ENCODE measurements around the gene ADIG. TPM values are rescaled to one million over a fixed set of nuclear protein-coding genes. Genes with fewer than 3 reads are reported as not detected.
A peak's percentile ranks its signal among the peaks of the same experiment; 100 is the strongest.

ADIG gene
- total and polyA plus RNA-seq, 2 of the 13 experiments (the other 11 are each of a cell fraction or from before 2014, with no cell fraction given), result 0.15 TPM; not detected in 1

GRCh38 chr20:38604873-38605303 lies 23.9 kb downstream of the ADIG start (continued):
- TF ChIP-seq SRF (IDR thresholded peaks at IDR 0.05; ENCODE audit: low read depth, low read length), result peak; percentile 41; the same call in 1 of the 2 replicates
- peak; percentile 43; the same call in 1 of the 2 replicates for TF ChIP-seq HNF4G (IDR thresholded peaks at IDR 0.05; ENCODE audit: borderline replicate concordance, low read depth, low read length)
- TF ChIP-seq HNF4G (CRISPR knock-in tag; IDR thresholded peaks at IDR 0.05; ENCODE audit: borderline replicate concordance, low read depth), result no peak; the same call in 1 of the 2 replicates
- no peak for TF ChIP-seq DR1 (CRISPR knock-in tag; IDR thresholded peaks at IDR 0.05)
- peak; percentile 69; the same call in 1 of the 2 replicates for TF ChIP-seq HNRNPUL1 (IDR thresholded peaks at IDR 0.05; ENCODE audit: low read depth, low read length)
- TF ChIP-seq CCAR2 (optimal IDR thresholded peaks at IDR 0.05; ENCODE audit: low read depth, low read length), result no peak
- TF ChIP-seq ZFX (CRISPR knock-in tag; IDR thresholded peaks at IDR 0.05; ENCODE audit: low read depth), result 0 out of 2 replicates have a peak, but pooled peaks have one; percentile 23
- TF ChIP-seq ZNF224 (CRISPR knock-in tag; IDR thresholded peaks at IDR 0.05), result no peak
- no peak for TF ChIP-seq ZFP36 (IDR thresholded peaks at IDR 0.05; ENCODE audit: borderline replicate concordance, low read depth, low read length, partially characterized antibody)
- TF ChIP-seq AHR (CRISPR knock-in tag; IDR thresholded peaks at IDR 0.05), result peak; percentile 69; the same call in 1 of the 2 replicates
- 0 out of 2 replicates have a peak, but pooled peaks have one; percentile 44 for TF ChIP-seq ZBTB37 (CRISPR knock-in tag; IDR thresholded peaks at IDR 0.05)
- peak; percentile 97 for TF ChIP-seq JUN (CRISPR knock-in tag; IDR thresholded peaks at IDR 0.05)
- TF ChIP-seq, protein P1, sequence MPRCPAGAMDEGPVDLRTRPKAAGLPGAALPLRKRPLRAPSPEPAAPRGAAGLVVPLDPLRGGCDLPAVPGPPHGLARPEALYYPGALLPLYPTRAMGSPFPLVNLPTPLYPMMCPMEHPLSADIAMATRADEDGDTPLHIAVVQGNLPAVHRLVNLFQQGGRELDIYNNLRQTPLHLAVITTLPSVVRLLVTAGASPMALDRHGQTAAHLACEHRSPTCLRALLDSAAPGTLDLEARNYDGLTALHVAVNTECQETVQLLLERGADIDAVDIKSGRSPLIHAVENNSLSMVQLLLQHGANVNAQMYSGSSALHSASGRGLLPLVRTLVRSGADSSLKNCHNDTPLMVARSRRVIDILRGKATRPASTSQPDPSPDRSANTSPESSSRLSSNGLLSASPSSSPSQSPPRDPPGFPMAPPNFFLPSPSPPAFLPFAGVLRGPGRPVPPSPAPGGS (CRISPR knock-in tag; IDR thresholded peaks at IDR 0.05), result no peak
- no peak for TF ChIP-seq ZNF724P (CRISPR knock-in tag; IDR thresholded peaks at IDR 0.05; ENCODE audit: borderline replicate concordance)
- TF ChIP-seq MAFF (IDR thresholded peaks at IDR 0.05; ENCODE audit: low read depth, low read length), result no peak
- no peak for TF ChIP-seq TRIM24 (CRISPR knock-in tag; IDR thresholded peaks at IDR 0.05)
- TF ChIP-seq, protein P2, sequence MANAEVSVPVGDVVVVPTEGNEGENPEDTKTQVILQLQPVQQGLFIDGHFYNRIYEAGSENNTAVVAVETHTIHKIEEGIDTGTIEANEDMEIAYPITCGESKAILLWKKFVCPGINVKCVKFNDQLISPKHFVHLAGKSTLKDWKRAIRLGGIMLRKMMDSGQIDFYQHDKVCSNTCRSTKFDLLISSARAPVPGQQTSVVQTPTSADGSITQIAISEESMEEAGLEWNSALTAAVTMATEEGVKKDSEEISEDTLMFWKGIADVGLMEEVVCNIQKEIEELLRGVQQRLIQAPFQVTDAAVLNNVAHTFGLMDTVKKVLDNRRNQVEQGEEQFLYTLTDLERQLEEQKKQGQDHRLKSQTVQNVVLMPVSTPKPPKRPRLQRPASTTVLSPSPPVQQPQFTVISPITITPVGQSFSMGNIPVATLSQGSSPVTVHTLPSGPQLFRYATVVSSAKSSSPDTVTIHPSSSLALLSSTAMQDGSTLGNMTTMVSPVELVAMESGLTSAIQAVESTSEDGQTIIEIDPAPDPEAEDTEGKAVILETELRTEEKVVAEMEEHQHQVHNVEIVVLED (CRISPR knock-in tag; IDR thresholded peaks at IDR 0.05; ENCODE audit: borderline replicate concordance), result no peak
- no peak; the same call in 1 of the 2 replicates for TF ChIP-seq ZNF766 (CRISPR knock-in tag; IDR thresholded peaks at IDR 0.05; ENCODE audit: borderline replicate concordance)
- 0 out of 2 replicates have a peak, but pooled peaks have one; percentile 46 for TF ChIP-seq KDM4B (CRISPR knock-in tag; IDR thresholded peaks at IDR 0.05)
- no peak for TF ChIP-seq SRSF1 (optimal IDR thresholded peaks at IDR 0.05; ENCODE audit: low read depth, low read length)
- peak; percentile 55; the same call in 1 of the 2 replicates for TF ChIP-seq ZNF143 (CRISPR knock-in tag; IDR thresholded peaks at IDR 0.05)
- TF ChIP-seq ZNF12 (CRISPR knock-in tag; IDR thresholded peaks at IDR 0.05), result peak; percentile 82; the same call in 1 of the 2 replicates
- no peak for TF ChIP-seq ZNF329 (CRISPR knock-in tag; IDR thresholded peaks at IDR 0.05; ENCODE audit: low read depth)
- TF ChIP-seq ZNF484 (CRISPR knock-in tag; IDR thresholded peaks at IDR 0.05; ENCODE audit: borderline replicate concordance, low read depth), result no peak
- TF ChIP-seq JARID2 (CRISPR knock-in tag; IDR thresholded peaks at IDR 0.05; ENCODE audit: insufficient replicate concordance), result no peak
- no peak for TF ChIP-seq ZNF207 (IDR thresholded peaks at IDR 0.05; ENCODE audit: borderline replicate concordance)
- no peak for TF ChIP-seq ZNF446 (CRISPR knock-in tag; IDR thresholded peaks at IDR 0.05)

All from HepG2 (cell line).